MV-4-11 (cell line): Measurements from ENCODE around the gene ATG2A.
"Not testable (repeated sequence)": the region's sequence is repeated elsewhere in the genome, so short reads cannot be mapped to it uniquely, and the experiment has no call there.

Experiments used
- DNase-seq: peaks from one replicate; lab custom pipeline; 2025; lab: John Stamatoyannopoulos, UW

ATG2A gene

DNA sequence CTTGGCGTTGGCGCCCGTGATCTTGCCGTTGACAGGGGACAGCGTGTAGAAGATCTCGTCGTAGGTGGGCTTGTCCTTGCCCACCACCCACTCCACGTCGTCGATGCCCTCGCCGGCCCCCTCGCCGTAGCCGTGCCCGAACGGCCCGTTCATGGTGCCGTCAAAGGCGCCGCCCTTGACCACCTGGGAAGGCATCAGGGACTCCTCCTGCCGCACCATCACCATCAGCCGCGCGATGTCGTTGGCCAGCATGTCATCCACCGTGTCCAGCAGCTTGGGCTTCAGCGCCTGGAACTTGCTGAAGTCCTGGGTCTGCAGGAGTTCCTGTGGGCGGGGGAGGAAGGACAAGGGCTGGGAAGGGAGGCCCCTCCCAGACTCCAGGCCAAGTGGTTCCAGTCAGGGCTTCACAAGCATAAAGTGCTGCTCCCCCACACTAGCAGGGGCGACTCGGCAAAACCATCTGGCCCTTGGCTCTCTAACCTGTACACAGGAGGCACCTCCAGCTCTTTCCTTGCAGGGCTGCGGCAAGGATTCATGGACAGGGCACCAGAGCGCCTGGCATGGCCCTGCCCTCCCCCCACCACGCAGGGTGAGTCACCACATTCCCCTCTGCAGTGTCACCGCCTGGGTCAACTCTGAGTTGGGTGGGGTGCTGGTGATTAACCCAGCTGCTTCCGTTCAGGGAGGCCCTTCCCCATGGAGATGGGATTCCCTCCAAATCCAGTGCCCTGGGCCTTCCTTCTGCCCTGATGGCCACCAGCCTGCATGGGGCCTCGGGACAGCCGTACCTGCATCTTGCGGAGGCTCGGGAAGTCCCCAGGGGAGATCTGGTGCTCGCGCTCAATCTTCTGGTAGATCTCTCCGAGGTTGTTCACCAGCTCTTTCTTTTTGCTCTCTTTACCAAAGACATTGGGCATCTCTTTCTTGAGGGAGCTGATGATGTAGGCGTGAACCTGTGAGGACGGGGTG, 62.2 kb downstream of the ATG2A start:
- peak; percentile 38 for DNase-seq

DNA sequence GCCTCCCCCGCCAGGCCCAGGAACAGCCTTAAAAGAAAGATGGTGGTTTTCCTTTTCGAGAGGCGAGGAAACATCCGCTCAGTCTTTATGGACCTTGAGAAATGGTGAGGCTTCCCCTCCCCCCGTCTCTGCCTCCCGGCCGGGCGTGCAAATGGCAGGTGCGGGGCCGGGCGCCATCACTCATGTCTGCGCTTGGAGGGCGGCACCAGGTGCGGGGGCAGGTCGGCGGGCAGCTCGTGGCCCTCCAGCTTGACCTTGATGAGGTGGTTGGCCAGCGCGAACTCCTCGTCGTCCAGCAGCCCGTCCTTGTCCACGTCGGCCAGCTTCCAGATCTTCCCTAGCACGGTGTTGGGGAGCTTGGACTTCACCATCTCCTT, 62.9 kb downstream of the ATG2A start:
- no peak for DNase-seq

DNA sequence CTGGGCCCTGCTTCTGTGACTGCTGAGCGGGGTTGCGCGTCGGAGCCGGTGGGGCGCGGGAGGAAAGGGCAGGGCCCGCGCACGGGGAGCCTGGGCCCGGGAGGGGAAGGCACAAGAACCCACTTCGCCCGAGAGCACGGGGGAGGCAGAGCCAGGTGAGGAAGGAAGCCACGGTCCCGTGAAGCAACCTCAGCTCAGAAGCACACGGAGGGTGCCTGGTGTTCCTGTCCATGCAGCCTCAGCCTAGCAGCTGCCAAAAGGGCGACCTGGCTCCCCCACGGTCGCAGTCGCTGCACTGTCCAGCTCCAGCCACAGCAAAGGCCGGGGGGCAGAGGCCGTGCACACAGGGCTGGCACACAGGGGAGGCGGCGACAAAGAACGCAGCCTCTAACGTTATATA, 63.3 kb downstream of the ATG2A start:
- DNase-seq = no peak

DNA sequence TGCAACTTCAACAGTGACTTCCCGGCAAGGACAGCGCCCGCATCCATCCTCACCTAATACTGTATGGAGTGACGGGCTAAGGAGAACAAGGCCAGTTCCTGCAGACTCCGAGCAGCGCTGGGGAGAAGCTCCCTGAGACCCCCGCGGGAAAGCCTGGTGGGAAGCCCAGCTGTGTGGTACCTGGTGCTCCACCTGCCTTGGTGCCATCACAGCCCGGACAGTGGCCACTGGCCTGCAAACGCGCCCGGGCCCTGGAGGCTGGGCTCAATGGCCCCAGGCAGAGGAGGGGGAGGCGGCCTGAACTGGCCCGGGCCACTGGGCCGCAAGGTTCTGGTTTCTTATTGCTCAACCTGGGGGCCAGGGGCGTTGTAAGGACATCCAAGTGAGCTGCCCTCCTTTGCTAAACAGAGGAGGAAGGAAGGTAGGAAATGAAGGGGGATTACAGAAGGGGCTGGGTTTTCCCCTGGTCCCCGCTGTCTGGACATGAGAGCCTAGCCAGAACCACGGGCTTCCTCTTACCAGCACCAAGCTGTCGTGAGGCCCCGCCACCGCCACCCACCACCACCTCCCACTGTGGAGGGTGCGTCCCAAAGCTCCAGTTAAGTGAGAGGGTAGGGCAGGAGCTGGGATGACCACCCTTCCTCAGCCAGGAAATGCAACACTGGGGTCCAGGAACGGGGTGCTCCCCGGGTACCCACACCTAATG, 64.1 kb downstream of the ATG2A start:
- DNase-seq = no peak

DNA sequence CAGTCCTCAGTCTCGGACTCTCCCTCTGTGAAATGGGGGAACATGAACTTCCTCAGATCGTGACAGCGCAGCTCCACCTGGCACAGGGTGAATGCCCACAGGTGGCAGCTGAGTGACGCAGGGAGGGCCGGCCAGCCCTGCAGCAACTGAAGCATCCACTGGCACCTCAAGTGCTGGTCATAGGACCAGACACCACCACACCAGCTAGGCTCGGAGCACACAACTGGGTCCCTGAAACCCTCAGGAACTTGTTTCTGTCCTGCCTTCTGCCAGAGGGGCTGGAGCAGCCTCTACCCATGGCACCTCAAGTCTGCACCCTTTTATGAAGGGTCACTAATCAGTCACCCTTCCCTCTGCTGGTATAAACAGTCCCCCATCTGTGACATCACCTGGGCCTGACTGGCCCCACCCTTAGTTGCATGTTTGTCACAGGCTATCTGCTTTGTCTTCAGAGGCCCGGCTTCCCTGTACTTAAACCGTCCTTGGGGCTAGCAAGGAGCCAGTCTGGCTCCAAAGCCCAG, 65.1 kb downstream of the ATG2A start:
- DNase-seq = no peak

DNA sequence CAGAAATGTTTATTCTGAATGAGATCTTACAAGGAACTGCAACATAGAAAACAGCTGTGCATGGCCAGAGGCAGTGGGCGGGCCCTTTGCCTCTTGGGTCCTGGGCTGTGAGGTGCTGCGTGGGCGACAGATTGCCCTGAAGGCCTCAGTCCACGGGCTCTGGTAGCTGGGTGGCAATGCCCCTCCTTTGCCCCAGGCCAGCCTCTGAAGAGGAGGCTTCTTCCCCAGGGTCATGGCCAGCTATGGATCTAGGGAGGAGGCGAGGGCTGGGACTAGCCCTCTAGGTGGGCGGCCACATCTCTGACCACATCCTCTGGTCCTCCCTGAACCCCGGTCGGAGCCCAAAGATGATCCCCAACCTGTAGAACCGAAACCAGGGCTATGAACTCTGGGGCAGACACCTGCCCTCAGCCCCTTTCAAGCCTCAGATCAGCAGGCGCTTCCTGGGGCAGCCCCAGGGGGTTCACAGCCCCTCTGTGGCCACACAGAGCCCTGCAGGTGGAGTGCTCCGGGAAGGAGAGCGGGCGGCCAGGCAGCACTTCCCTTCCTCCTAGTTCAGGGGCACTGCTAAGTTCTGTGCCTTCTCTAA, 65.9 kb downstream of the ATG2A start:
- DNase-seq = no peak

DNA sequence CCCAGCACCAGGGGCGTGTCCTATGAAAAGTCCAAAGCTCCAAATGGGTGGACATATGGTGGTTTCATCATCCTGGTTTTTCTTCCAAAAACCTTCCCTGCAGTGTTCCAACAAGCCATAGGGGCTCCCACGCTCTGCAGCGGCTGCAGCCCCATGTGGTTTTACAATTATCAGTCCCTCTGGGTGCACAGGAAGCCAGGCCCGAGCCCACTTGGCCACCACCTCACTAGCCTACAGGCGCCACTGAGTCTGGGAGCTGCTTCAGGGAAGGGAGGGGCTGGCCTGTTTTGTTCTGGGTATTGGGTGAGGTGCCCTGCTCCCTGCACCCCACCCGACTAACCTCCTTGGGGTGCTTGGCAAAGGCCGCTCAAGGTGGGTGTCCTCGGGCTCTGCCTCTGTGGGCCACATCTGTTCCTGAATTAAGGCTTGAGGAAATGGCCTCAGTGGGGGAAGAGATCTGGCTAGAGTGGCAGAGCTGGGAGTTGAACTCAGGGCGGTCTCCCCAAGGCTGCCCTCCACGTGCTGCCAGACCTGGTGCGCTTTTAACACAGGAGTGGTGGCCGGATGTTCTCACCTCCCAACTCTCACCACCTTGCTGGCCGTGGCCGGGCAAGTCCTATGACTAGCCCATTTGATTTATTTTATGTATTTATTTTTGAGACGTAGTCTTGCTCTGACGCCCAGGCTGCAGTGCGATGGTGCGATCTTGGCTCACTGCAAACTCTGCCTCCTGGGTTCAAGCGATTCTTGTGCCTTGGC, 67.2 kb downstream of the ATG2A start:
- no peak for DNase-seq

DNA sequence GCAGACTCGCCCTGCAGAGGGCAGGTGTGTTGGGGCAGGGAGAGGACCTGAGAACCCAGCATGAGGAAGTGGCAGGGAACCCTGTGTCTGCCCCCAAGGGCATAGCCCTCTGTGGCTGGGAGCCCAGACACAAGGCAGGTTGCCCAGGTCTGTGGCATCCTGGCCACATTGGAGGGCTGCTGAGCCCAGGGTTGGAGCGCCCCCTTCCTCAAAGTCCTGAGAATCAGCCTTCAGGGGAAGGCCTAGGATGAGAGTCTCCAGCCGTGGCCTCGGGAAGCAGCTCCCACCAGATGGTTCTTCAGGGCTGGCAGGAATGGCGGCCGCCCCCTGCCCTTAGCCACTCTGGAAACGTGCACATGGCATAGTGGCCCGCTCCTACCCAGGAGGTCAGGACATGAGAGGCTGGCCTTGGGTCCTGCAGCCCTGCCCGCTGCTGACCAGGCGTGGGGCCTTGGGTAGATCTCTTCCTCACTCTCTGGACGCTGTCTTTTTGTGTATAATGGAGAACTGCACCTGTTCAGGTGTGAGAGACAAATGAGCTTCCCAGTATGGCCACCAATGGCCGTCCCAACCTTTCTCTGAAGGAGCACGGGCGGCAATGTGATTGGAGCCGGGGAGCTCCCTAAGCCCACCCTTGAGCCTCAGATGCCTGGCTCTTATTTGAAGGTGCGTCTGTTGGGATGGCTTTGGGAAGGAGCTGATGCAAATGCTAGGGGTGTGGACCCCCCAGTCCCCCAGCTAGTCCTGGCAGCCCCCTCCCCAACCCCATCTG, 68.0 kb downstream of the ATG2A start:
- no peak for DNase-seq

DNA sequence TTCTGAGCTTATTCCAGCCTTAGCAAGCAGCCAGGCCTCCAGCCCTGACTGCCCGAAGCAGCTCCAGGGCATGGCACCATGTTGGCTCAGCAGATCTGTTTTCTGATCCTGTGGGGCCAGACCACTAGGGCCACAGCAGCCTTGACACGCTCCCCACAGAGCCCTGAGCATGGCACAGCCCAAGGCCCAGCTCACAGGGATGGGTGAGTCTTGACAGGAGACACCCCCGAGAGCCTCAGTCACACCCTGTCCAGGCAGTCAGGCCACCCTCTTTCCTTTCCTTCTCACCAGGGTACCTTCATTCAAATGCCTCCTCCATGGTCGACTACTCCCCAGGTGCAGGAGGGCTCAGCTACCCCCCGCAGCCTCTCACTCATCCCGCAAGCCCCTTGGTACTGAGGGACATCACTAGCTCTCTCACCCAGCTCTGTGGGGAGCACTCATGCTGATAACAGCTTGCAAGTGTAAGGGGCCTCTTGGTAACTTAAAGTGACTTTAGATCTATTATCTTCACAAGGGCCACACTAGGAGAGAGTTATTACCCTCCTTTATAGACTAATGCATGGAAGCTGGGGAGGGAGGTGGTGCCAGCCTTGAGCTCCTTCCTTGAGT, 68.7 kb downstream of the ATG2A start:
- DNase-seq = no peak

DNA sequence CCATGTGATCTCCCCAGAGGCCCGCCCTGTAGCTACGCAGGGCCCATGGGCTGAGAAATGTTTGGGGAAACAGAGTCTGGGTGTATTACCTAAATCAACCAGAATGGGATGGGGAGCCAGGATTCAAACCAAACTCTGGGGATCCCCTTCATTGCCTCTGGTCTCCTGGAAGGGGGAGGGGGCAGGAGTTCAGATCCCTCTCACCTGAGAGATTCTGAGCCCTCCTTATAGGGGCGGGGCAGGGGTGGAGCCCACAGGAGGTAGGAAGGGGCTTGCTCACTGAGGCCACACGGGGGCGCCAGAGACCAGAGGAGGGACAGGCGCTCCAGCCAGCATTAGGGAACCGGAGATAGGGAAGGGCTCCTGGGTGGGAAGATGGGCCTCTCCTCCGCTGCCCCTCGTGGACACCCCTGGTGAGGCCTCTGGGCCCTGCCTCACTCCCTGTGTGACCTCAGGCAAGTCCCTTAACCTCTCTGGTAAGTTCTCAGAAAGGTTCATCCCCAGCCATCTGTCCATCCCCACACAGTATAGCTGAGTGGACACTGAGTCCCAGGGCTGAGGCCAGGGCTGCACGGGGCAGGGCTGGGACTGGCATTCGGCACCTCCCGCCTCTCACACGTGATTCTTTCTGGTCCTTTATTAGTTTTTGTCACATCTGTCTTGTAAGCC, 69.9 kb downstream of the ATG2A start:
- peak; percentile 84 for DNase-seq

DNA sequence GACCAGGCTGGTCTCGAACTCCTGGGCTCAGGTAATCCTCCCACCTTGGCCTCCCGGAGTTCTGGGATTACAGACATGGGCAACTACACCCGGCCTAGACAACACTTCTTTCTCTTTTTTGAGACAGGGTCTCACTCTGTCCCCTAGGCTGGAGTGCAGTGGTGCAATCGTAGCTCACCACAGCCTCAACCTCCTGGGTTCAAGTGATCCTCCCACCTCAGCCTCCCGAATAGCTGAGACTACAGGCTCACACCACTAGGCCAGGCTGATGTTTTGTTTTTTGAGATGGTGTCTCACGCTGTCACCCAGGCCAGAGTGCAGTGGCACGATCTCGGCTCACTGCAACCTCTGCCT, 71.3 kb downstream of the ATG2A start:
- DNase-seq = not testable (repeated sequence)

DNA sequence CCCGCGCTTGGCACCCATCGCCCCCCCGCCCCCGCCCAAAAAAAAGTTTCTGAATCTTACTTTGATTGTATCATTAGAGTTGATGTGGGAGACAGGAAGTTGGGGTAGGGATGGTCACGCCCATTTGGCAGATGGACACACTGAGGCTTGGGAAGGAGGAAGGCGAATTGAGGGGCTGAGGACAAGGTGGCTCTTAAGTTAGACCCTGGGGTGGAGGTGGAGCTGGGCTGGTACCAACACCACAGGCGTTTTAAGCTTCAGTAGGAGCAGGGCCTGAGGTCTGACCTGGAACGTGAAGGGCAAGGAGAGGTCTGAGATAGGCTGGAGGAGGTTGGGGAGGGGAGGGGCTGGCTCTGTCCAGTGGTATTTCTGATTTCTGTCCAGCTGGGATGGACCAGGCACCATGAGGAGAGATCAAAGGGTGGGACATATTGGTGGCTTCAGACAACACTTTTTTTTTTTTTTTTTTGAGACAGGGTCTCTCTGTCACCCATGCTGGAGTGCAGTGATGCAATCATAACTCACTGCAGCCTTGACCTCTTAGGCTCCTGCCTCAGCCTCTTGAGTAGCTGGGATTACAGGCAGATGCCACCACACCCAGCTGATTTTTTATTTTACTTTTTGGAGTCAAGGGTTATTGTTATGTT, 71.8 kb downstream of the ATG2A start:
- peak; percentile 29 for DNase-seq
